Choroid plexus epithelial cell (primary cell): ENCODE data around the gene ANHX.

Experiments
- DNase-seq: peaks from one replicate; pipeline ENCODE4 v3.0.0-alpha.2; 2010; ENCODE audit warnings: low read depth
- H3K4me3 ChIP-seq: 2 replicates; pipeline ENCODE4 v1.5.1; 2011; ENCODE audit warnings: low read depth, mild to moderate bottlenecking, control low read depth, low read length, moderate library complexity
- TF ChIP-seq, protein P1 (sequence below): conservative IDR thresholded peaks from 2 replicates; pipeline ENCODE4 v1.5.1; 2011; ENCODE audit warnings: low read depth, mild to moderate bottlenecking, control low read depth, inconsistent platforms, low read length, moderate library complexity

The ANHX gene

GRCh38 chr12:133180669-133181068 lies 55.0 kb downstream of the ANHX start:
- DNase-seq = no peak

GRCh38 chr12:133174901-133175300 lies 60.8 kb downstream of the ANHX start:
- no peak overlapping the region for H3K4me3 ChIP-seq
- TF ChIP-seq, protein P1, sequence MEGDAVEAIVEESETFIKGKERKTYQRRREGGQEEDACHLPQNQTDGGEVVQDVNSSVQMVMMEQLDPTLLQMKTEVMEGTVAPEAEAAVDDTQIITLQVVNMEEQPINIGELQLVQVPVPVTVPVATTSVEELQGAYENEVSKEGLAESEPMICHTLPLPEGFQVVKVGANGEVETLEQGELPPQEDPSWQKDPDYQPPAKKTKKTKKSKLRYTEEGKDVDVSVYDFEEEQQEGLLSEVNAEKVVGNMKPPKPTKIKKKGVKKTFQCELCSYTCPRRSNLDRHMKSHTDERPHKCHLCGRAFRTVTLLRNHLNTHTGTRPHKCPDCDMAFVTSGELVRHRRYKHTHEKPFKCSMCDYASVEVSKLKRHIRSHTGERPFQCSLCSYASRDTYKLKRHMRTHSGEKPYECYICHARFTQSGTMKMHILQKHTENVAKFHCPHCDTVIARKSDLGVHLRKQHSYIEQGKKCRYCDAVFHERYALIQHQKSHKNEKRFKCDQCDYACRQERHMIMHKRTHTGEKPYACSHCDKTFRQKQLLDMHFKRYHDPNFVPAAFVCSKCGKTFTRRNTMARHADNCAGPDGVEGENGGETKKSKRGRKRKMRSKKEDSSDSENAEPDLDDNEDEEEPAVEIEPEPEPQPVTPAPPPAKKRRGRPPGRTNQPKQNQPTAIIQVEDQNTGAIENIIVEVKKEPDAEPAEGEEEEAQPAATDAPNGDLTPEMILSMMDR = no peak
- DNase-seq = no peak

More at GRCh38 chr12:133180669-133181068, 55.0 kb downstream of the ANHX start:
- TF ChIP-seq, protein P1 = no peak
- no peak overlapping the region for H3K4me3 ChIP-seq

DNA sequence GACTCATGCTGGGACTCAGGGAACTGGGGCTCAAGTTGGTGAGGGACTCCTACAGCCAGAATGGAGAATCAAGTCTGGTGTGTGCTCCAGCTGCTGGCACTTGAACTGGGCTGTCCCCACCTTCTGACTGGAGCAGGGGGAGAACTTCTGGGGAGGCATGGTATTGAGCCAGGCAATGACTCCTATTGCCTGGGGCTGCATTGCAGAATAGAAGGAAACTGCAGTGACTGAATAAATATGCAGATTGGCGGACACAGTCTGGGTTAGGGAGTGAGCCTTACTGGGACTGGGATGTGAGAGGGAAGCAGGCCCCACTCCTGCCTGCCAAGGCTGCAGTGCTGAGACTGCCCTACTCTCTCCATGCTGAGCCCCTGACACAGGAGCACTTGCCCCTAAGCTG lies 63.2 kb downstream of the ANHX start:
- no peak for DNase-seq
- TF ChIP-seq, protein P1 = no peak
- H3K4me3 ChIP-seq = no peak overlapping the region
